ENCODE data around the gene C1orf174. TPM values are rescaled to one million over a fixed set of nuclear protein-coding genes. Genes with fewer than 3 reads are reported as not detected.

Gene C1orf174
- total RNA-seq, 4 donors from 2014 or later = 20.1 to 37.1 (median 31.4) TPM

DNA sequence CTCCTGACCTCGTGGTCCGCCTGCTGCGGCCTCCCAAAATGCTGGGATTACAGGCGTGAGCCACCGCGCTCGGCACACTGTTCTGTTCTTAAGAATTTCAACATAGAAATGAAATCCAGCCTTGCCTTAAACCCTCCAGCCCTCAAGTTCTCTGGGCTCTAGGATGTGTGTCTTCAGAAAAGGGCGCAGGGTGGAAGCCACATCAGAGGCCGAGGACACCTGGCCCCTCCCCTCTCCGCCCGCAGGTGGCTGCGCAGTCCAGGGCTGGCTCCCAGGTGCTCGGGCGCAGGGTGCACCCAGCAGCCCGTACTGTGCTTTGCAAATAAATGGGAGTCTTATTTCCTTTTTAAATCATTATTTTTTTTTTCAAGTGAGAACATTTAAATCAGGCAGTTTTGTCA lies 2.0 kb upstream of the C1orf174 start:
- H3K9me3 ChIP-seq = peaks cover 0 to 7% (median 2%) of the 10 kb centered on the region in 4 donors
- H3K27ac ChIP-seq = peak overlapping the region in 3 of 4 donors; percentile 19 to 100 (median 45)
- H3K27me3 ChIP-seq = no peaks in the 10 kb centered on the region
- peaks cover 0 to 32% (median 2%) of the 10 kb centered on the region in 4 donors for H3K4me1 ChIP-seq
- H3K36me3 ChIP-seq = no peaks in the 10 kb centered on the region
- TF ChIP-seq, protein P1, sequence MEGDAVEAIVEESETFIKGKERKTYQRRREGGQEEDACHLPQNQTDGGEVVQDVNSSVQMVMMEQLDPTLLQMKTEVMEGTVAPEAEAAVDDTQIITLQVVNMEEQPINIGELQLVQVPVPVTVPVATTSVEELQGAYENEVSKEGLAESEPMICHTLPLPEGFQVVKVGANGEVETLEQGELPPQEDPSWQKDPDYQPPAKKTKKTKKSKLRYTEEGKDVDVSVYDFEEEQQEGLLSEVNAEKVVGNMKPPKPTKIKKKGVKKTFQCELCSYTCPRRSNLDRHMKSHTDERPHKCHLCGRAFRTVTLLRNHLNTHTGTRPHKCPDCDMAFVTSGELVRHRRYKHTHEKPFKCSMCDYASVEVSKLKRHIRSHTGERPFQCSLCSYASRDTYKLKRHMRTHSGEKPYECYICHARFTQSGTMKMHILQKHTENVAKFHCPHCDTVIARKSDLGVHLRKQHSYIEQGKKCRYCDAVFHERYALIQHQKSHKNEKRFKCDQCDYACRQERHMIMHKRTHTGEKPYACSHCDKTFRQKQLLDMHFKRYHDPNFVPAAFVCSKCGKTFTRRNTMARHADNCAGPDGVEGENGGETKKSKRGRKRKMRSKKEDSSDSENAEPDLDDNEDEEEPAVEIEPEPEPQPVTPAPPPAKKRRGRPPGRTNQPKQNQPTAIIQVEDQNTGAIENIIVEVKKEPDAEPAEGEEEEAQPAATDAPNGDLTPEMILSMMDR (IDR thresholded peaks at IDR 0.05) = no peak
- no peak for TF ChIP-seq POLR2A (IDR thresholded peaks at IDR 0.05)
- peak; percentile 44 to 62 (median 46) for DNase-seq
- H3K4me3 ChIP-seq = no peak overlapping the region

DNA sequence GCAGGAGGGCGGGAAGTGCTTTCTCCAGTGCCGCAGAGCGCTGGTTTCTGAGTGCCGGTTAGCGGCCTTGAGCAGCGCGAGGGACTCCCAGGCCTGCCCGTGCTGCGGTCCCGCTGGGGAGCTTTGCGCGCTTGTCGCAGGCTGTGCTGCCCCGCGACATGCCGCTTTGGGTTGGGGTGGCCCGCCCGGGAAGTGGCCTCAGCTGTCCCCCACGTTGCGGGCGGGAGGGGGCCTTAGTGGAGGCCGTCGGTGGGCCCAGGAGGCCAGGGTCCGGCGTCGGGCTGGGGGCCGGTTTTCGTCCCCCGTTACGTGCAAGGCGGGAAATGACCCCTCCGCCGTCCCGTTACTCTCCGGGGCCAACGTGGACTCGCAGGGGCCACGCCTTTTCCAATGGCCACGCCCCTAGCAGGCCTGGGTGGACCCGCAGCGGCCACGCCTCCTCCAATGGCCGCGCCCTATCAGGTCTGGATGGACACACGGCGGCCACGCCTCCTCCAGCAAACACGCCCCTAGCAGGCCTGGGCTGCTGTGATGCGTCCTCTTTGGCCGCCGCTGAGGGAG lies 977 bp upstream of the C1orf174 start:
- H3K9me3 ChIP-seq = peaks cover 0 to 7% (median 2%) of the 10 kb centered on the region in 4 donors
- peaks cover 0 to 32% (median 2%) of the 10 kb centered on the region in 4 donors for H3K4me1 ChIP-seq
- H3K4me3 ChIP-seq = peak overlapping the region; percentile 56 to 97 (median 88)
- peak in 1 of 2 donors; percentile 25 for TF ChIP-seq POLR2A (IDR thresholded peaks at IDR 0.05)
- TF ChIP-seq, protein P1 (IDR thresholded peaks at IDR 0.05) = peak in 1 of 6 experiments; percentile 26
- H3K27me3 ChIP-seq = no peaks in the 10 kb centered on the region
- H3K36me3 ChIP-seq = no peaks in the 10 kb centered on the region
- peak overlapping the region; percentile 89 to 100 (median 98) for H3K27ac ChIP-seq
- DNase-seq = peak; percentile 98 to 99 (median 99)

DNA sequence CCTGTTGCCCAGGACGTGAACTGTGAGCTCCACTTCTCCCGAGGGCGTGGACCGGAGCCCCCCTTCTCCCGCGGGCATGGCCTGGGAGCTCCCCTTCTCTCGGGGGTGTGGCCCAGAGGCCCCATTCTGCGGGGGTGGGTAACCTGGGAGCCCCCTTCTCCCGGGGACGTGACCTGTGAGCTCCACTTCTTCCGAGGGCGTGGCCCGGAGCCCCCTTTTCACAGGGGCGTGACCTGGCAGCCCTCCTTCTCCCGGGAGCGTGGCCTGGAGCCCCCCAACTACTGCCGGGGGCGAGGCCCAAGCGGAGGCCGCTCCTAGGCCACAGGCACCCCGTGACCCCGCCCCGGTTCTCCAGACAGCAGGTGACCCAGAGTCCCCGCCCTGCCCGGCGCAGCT lies 320 bp downstream of the C1orf174 start:
- peaks cover 0 to 3% (median 0%) of the 10 kb centered on the region in 3 donors for H3K36me3 ChIP-seq
- TF ChIP-seq, protein P1 (IDR thresholded peaks at IDR 0.05) = no peak
- H3K9me3 ChIP-seq = peaks cover 0 to 7% (median 2%) of the 10 kb centered on the region in 4 donors
- H3K4me1 ChIP-seq = peaks cover 0 to 32% (median 2%) of the 10 kb centered on the region in 4 donors
- DNase-seq = no peak
- H3K27ac ChIP-seq = peak overlapping the region; percentile 89 to 100 (median 98)
- H3K4me3 ChIP-seq = peak overlapping the region; percentile 56 to 97 (median 88)
- no peaks in the 10 kb centered on the region for H3K27me3 ChIP-seq

DNA sequence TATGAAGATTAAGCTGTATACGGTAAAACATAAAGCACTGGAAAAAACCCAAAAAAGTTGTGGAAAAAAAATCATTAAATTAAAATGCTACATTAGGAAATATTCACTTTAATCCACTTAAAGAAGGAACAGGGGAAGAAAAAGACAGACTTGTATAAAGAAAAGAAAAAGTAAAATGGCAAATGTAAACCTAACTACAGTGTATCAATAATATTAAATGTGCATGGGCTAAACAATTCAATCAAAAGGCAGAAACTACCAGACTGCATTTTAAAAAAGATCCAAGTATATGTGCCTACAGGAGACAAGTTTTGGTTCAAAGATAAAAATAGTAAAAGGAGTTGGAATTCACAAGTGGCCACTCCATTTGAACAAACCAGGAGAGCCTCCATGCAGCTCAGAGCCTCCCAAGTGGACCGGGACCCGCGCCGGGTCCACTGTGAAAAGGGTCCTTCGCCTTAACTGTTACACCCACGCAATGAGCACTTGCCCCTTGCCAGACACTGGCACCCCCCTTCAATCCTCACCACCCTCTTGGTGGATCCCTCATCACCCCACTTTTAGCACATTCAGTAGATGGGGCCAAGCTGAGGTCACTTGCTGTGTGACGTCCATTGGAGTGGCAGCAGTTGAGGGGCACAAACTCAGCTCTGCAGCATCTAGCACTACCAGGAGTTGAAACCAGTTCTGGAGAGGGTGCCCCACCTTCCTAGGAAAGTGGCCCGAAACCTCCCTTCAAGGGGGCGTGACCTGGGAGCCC lies 898 bp downstream of the C1orf174 start:
- H3K9me3 ChIP-seq = peaks cover 0 to 7% (median 2%) of the 10 kb centered on the region in 4 donors
- TF ChIP-seq, protein P1 (IDR thresholded peaks at IDR 0.05) = no peak
- no peak for TF ChIP-seq POLR2A (IDR thresholded peaks at IDR 0.05)
- H3K36me3 ChIP-seq = peaks cover 0 to 6% (median 0%) of the 10 kb centered on the region in 3 donors
- peaks cover 0 to 32% (median 2%) of the 10 kb centered on the region in 4 donors for H3K4me1 ChIP-seq
- H3K4me3 ChIP-seq = peak overlapping the region; percentile 56 to 97 (median 88)
- peak overlapping the region; percentile 89 to 100 (median 98) for H3K27ac ChIP-seq
- H3K27me3 ChIP-seq = no peaks in the 10 kb centered on the region
- no peak for DNase-seq

DNA sequence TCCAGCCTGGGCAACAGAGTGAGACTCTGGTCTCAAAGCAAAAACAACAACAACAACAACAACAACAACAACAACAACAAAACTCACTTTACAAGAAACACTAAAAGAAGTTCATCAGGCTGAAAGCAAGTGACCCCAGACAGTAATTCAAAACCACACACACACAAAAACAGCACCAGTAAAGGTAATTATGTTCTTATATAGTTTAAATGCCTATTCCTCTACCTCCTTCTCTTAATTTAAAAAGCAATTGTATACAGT lies 1.7 kb downstream of the C1orf174 start:
- no peak overlapping the region for H3K4me3 ChIP-seq
- H3K9me3 ChIP-seq = peaks cover 0 to 7% (median 2%) of the 10 kb centered on the region in 4 donors
- H3K27ac ChIP-seq = no peak overlapping the region
- H3K27me3 ChIP-seq = no peaks in the 10 kb centered on the region
- peaks cover 0 to 25% (median 2%) of the 10 kb centered on the region in 4 donors for H3K4me1 ChIP-seq
- peaks cover 0 to 6% (median 0%) of the 10 kb centered on the region in 3 donors for H3K36me3 ChIP-seq
- DNase-seq = no peak
- TF ChIP-seq, protein P1 (IDR thresholded peaks at IDR 0.05) = no peak
- no peak for TF ChIP-seq POLR2A (IDR thresholded peaks at IDR 0.05)
